K562 (cell line): Measurements from ENCODE around the gene TYW5. TPM values are rescaled to one million over a fixed set of nuclear protein-coding genes. Genes with fewer than 3 reads are reported as not detected.

Source experiments
- NR2F6 ChIP-seq: fragments of 450-650 bp; formaldehyde crosslinking; IDR thresholded peaks from 2 replicates; pipeline ENCODE4 v1.4.0; 2020; ENCODE audit warnings: mild to moderate bottlenecking
- SMAD4 ChIP-seq: fragments of 250-450 bp; sonication (Bioruptor Pico); conservative IDR thresholded peaks from 2 replicates; pipeline ENCODE4 v1.8.0; 2021; ENCODE audit warnings: inconsistent platforms, mild to moderate bottlenecking, moderate library complexity
- SMC3 ChIP-seq: conservative IDR thresholded peaks from 2 replicates; pipeline ENCODE4 v1.6.1; 2011; ENCODE audit warnings: low read depth, low read length, improper control_type of control experiment; ENCODE audit not compliant: insufficient read depth
- SPI1 ChIP-seq: IDR thresholded peaks from 2 replicates; pipeline ENCODE4 v1.6.1; 2011; ENCODE audit warnings: low read depth, low read length, control low read depth, borderline replicate concordance
- polyA plus RNA-seq, 8 experiments: library from polyadenylated mRNA; depleted of rRNA in 4 of 8; stranded (reverse) in 5 of 8; unstranded in 3 of 8; fragments of >200 nt; fragmentation: Nextera tagmentation in 2 of 8; fragmentation: Illumina TruSeq in 1 of 8; extraction: Ambion mirVana in 2 of 8; extraction: Trizol in 1 of 8; gene quantifications; 2 replicates each; pipeline versions ENCODE4 v1.2.1 to v1.2.3, GENCODE V29; 2011 to 2014; ENCODE audit warnings: inconsistent platforms in 1 of 8, missing spikeins in 1 of 8
- total RNA-seq, 7 experiments: library from RNA; depleted of rRNA in 6 of 7; stranded (reverse); fragments of >200 nt in 6 of 7; fragmentation: Illumina TruSeq in 2 of 7; extraction: Trizol in 2 of 7; gene quantifications; 2 replicates each; pipeline versions ENCODE4 v1.2.1 to v1.2.3, GENCODE V29; 2011 to 2021; ENCODE audit warnings: low replicate concordance in 1 of 7
- TF ChIP-seq, protein P1 (sequence below), 2 experiments: fragments of 450-650 bp in 1 of 2; sonication (generic) in 1 of 2; formaldehyde crosslinking in 1 of 2; IDR thresholded peaks; 2 replicates each; pipeline versions ENCODE4 v1.7.1 to v1.9.0; 2016 to 2022; ENCODE audit warnings: inconsistent platforms in 1 of 2, mild to moderate bottlenecking in 1 of 2, missing genetic modification reagents in 1 of 2

Gene TYW5
- total and polyA plus RNA-seq, 9 of the 15 experiments (the other 6 are each of a cell fraction or from before 2014, with no cell fraction given): 3.6 to 7.7 (median 4.6) TPM

DNA sequence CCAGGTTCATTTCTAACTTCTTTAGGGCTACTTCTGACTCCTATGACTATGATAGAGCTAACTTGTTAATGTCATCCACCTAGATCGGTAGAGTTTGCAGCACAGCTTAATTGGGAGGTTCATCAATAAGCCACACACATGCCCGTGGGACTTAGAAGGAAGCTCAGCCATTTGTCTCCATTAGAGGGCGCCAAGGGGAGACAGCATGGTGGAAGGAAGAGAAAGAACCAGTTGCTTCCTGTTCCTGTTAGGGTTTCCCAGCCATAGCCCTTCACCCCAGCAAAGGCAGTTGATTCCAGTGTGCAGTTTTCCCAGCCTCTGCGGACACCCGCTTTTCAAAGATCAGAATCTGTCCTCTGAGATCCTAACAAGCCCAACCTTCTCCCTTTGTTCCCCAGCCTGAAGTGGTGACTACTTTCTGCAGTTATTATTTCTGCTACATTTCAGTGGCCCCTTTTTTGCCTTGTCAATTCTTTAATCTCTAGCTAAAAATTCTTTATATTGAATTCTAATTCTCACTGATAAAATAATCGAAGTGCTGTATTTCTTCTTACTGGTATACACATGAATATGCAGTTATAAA, 30.4 kb upstream of the TYW5 start (continued):
- TF ChIP-seq, protein P1, sequence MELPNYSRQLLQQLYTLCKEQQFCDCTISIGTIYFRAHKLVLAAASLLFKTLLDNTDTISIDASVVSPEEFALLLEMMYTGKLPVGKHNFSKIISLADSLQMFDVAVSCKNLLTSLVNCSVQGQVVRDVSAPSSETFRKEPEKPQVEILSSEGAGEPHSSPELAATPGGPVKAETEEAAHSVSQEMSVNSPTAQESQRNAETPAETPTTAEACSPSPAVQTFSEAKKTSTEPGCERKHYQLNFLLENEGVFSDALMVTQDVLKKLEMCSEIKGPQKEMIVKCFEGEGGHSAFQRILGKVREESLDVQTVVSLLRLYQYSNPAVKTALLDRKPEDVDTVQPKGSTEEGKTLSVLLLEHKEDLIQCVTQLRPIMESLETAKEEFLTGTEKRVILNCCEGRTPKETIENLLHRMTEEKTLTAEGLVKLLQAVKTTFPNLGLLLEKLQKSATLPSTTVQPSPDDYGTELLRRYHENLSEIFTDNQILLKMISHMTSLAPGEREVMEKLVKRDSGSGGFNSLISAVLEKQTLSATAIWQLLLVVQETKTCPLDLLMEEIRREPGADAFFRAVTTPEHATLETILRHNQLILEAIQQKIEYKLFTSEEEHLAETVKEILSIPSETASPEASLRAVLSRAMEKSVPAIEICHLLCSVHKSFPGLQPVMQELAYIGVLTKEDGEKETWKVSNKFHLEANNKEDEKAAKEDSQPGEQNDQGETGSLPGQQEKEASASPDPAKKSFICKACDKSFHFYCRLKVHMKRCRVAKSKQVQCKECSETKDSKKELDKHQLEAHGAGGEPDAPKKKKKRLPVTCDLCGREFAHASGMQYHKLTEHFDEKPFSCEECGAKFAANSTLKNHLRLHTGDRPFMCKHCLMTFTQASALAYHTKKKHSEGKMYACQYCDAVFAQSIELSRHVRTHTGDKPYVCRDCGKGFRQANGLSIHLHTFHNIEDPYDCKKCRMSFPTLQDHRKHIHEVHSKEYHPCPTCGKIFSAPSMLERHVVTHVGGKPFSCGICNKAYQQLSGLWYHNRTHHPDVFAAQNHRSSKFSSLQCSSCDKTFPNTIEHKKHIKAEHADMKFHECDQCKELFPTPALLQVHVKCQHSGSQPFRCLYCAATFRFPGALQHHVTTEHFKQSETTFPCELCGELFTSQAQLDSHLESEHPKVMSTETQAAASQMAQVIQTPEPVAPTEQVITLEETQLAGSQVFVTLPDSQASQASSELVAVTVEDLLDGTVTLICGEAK (IDR thresholded peaks at IDR 0.05): peak; percentile 61
- TF ChIP-seq, protein P1 (CRISPR knock-in tag; IDR thresholded peaks at IDR 0.05): no peak
- TF ChIP-seq SMAD4: 0 out of 2 replicates have a peak, but pooled peaks have one; percentile 19
- 0 out of 2 replicates have a peak, but pooled peaks have one; percentile 11 for TF ChIP-seq SPI1
- no peak for TF ChIP-seq NR2F6 (CRISPR knock-in tag)
- TF ChIP-seq SMC3: peak; percentile 49; the same call in 1 of the 2 replicates
